ENCODE measurements around the gene FANCG. TPM values are rescaled to one million over a fixed set of nuclear protein-coding genes. Genes with fewer than 3 reads are reported as not detected.

FANCG gene
- total RNA-seq, 4 donors from 2014 or later, result 5.3 to 34.7 (median 11.6) TPM

DNA sequence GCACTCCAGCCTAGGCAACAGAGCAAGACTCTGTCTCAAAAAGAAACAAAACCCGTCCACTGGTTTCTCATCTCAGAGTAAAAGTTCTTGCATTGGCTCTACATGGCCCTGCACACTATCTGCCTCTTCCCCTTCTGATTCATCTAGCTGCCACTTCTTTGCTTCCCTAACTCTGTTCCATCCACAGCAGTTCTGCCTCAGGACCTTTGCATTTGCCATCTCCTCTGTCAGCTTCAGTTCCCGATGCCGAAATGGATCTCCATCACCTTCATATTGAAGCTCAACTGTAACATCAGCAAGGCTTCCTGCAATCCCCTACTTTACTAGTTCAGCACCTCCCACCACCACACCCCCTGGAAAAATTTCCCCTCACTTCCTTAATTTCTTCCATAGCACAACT is 17.8 kb upstream of the FANCG start:
- no peak for DNase-seq (ENCODE audit: low spot score in 2 of 2)
- no peak overlapping the region for H3K4me3 ChIP-seq (ENCODE audit: low read depth, poor library complexity, severe bottlenecking)
- intact Hi-C loops (cut with DNase I; ENCODE audit: low total_unique reads), result no loop called here
- WGBS, 2 donors, result 89 to 93% methylated on average over 3 of the region's 3 CpGs
- TF ChIP-seq, protein P1, sequence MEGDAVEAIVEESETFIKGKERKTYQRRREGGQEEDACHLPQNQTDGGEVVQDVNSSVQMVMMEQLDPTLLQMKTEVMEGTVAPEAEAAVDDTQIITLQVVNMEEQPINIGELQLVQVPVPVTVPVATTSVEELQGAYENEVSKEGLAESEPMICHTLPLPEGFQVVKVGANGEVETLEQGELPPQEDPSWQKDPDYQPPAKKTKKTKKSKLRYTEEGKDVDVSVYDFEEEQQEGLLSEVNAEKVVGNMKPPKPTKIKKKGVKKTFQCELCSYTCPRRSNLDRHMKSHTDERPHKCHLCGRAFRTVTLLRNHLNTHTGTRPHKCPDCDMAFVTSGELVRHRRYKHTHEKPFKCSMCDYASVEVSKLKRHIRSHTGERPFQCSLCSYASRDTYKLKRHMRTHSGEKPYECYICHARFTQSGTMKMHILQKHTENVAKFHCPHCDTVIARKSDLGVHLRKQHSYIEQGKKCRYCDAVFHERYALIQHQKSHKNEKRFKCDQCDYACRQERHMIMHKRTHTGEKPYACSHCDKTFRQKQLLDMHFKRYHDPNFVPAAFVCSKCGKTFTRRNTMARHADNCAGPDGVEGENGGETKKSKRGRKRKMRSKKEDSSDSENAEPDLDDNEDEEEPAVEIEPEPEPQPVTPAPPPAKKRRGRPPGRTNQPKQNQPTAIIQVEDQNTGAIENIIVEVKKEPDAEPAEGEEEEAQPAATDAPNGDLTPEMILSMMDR (IDR thresholded peaks at IDR 0.05), result no peak
- TF ChIP-seq POLR2A (IDR thresholded peaks at IDR 0.05), result no peak

DNA sequence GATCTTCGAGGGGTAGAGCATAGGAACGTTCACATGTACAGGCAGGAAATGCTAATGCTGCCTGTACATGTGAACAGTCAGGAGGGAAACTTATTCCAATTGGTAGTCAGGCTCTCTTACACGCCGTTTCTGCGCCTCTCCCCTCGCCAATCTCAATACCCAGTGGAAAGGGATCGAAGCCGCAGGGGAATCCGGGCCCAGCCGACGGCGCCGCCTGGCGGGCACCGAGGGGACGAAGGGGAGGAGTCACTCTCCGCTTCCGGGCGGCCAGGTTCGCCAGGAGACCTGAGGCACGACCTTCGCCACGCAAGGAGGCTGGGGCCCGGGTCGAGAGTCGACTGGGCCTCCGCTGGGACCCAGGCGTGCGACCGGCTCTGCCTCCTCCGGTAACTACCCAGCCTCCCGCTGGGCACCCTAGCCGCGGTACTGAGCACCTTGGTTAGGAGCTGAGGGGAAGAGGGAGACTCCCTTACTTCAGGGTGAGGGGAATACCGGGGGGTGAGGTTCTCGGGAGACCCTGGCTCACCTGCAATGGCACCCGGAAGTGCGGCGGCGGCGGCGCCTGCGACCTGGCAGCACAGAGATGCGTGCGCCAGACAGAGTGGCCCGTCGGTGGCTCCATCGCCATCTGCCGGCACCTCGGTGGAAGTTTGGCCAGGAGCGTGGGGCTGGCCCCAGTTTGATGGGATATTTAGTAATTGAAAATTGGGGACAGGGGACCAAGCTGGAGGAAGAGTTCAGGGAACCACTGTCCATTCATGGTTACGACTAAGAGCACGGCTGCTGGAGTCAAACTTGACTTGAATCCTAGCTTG is 16.5 kb upstream of the FANCG start, which contains the start of gene PIGO:
Gene PIGO, minus strand, starts transcription at position 557 of the 815 bp plus-strand sequence. CDS start 1,026 bp downstream, outside the sequence.
- DNase-seq (ENCODE audit: low spot score in 2 of 2), result peak; percentile 81 to 97
- 0 to 1% methylated on average over 23 to 50 of the region's 53 CpGs for WGBS, 2 donors
- intact Hi-C loops (cut with DNase I; ENCODE audit: low total_unique reads), result no loop called here
- TF ChIP-seq, protein P1 (IDR thresholded peaks at IDR 0.05), result no peak
- TF ChIP-seq POLR2A (IDR thresholded peaks at IDR 0.05), result no peak
- H3K4me3 ChIP-seq (ENCODE audit: low read depth, poor library complexity, severe bottlenecking), result peak within 1 kb of the TSS; percentile 80

DNA sequence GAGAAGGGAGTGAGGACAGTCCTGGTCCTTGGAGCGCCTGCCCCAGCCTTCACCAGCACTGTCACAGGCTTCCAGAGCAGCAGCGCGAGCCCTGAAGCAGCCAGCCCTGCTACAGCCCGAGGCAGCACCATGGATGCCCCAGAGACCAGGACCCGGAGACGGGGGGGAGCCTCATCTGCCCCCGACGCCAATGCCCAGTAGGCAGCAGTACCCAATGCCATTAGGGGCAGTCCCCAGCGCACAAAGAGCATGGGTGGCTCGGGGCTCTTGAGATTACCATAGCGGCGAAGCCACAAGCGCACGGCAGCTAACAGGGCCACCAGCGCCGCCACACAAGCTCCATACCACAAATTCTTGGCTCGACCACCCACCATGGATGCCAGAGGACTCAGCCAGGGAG is 11.8 kb upstream of the FANCG start:
- no peak for DNase-seq (ENCODE audit: low spot score in 2 of 2)
- intact Hi-C loops (cut with DNase I; ENCODE audit: low total_unique reads), result no loop called here
- TF ChIP-seq POLR2A (IDR thresholded peaks at IDR 0.05), result no peak
- TF ChIP-seq, protein P1 (IDR thresholded peaks at IDR 0.05), result no peak
- 90 to 97% methylated on average over 6 to 9 of the region's 17 CpGs for WGBS, 2 donors
- H3K4me3 ChIP-seq (ENCODE audit: low read depth, poor library complexity, severe bottlenecking), result no peak overlapping the region

DNA sequence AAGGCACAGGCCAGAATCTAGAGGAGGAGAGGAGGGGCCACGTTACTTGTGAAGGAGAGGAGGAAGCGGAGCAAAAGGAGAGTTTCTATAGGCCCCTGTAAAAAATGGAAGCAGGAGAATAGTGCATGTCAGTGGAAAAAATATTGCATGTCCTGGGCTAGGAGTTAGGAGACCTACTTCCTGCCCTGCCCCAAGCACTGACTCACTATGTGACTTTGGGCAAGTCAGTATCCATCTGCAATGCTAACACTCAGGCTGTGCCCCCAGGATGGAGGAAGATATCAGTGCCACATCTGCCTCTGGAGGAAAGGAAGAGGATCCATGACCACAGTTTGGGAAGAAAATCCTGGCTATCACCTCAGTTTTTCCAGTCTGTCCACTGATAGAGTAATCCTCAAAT is 9.7 kb upstream of the FANCG start:
- no peak overlapping the region for H3K4me3 ChIP-seq (ENCODE audit: low read depth, poor library complexity, severe bottlenecking)
- no peak for DNase-seq (ENCODE audit: low spot score in 2 of 2)
- intact Hi-C loops (cut with DNase I; ENCODE audit: low total_unique reads), result no loop called here
- 66 to 88% methylated on average over 2 of the region's 2 CpGs for WGBS, 2 donors
- TF ChIP-seq, protein P1 (IDR thresholded peaks at IDR 0.05), result no peak
- TF ChIP-seq POLR2A (IDR thresholded peaks at IDR 0.05), result no peak

DNA sequence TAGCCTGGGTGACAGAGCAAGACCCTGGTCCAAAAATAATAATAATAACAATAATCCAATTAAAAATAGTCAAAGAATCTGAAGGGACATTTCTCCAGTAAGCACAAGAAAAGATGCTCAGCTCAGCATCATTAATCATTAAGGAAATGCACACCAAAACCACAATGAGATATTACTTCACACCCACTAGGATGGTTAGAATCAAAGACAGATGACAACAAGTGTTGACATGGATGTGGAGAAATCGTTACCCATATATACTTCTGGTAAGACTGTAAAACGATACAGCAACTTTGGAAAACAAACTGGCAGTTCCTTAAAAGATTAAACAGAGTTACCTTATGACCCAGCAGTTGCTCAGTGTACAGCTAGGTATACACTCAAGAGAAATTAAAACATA is 5.3 kb upstream of the FANCG start:
- no peak for DNase-seq (ENCODE audit: low spot score in 2 of 2)
- no peak for TF ChIP-seq POLR2A (IDR thresholded peaks at IDR 0.05)
- H3K4me3 ChIP-seq (ENCODE audit: low read depth, poor library complexity, severe bottlenecking), result no peak overlapping the region
- 70 to 81% methylated on average over 2 of the region's 2 CpGs for WGBS, 2 donors
- intact Hi-C loops (cut with DNase I; ENCODE audit: low total_unique reads), result no loop called here

DNA sequence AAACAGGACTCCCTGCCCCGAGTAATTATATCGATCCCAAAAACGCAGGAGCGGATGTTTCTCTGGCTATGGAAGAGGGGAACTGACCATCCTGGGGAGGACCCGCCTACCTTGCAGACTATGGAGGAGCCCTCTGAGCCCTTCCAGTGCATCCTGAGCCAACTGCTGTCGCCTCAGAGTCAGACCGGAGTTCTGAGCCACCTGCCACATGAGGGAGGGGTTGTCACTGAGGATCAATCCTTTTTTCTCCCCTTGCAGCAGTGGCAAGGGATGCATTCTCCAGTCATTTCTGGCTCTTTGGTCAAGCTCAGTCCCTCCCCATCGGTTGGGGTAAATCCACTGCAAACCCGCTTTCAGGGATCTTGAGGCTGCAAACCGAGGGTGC is 709 bp downstream of the FANCG start:
- no peak for DNase-seq (ENCODE audit: low spot score in 2 of 2)
- 2 to 10% methylated on average over 9 of the region's 10 CpGs for WGBS, 2 donors
- TF ChIP-seq, protein P1 (IDR thresholded peaks at IDR 0.05), result no peak
- no peak for TF ChIP-seq POLR2A (IDR thresholded peaks at IDR 0.05)
- H3K4me3 ChIP-seq (ENCODE audit: low read depth, poor library complexity, severe bottlenecking), result peak overlapping the region; percentile 47
- intact Hi-C loops (cut with DNase I; ENCODE audit: low total_unique reads), result no loop called here
